ENCODE results near the gene TTLL11.

DNA sequence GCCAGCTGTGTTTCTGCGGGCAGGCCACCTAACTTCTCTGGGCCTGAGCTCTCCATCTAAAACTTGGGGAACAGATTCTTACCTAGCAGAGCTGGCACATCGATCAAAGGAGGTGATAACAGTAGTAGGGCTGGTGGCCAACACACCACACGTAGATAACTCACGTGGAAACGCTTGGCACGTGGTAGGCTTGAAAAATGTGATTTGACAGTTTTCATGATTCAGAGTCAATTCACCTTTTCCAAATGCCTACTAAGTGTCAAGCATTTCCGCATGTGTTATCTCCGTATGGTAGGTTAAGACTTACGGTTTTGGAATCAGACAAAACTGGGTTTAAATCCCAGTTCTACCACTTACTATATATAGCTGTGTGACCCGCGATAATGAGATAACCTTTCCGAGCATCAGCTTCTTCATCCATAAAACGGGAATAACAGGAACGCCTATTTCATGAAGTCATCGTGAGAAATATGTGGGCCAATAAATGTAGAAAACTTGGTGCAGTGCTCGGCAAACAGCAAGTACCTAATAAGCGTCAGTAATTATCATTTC is 41.0 kb upstream of the TTLL11 start:
- TF ChIP-seq SIN3A (conservative IDR thresholded peaks at IDR 0.05 in 1 of 2, IDR thresholded peaks at IDR 0.05 in 1 of 2; ENCODE audit: low read depth in 1 of 2, low read length in 2 of 2) (no peak), CHD2 (IDR thresholded peaks at IDR 0.05; ENCODE audit: low read length) (no peak)

Measured in H1 (cell line).